Hematopoietic multipotent progenitor cell treated with erythropoietin and hydrocortisone succinate and interleukin-3 and kit ligand, for 17 days (in vitro differentiated cells): ENCODE measurements around the gene NTRK1.
"Not testable (repeated sequence)": the region's sequence is repeated elsewhere in the genome, so short reads cannot be mapped to it uniquely, and the experiment has no call there.

Source experiments
- DNase-seq: peaks from one replicate; pipeline ENCODE4 v3.0.0-alpha.2; 2015; ENCODE audit warnings: low spot score

The NTRK1 gene

GRCh38 chr1:156913809-156914387, 53.2 kb downstream of the NTRK1 start:
- no peak for DNase-seq

- no peak for DNase-seq
Measured at GRCh38 chr1:156914440-156914856, 53.8 kb downstream of the NTRK1 start.

GRCh38 chr1:156920233-156921052, 59.8 kb downstream of the NTRK1 start, which contains the start of gene LRRC71:
TSS of gene LRRC71 (plus strand) at chr1:156920632. CDS start at chr1:156920804, 172 bp downstream.
- peak; percentile 86 for DNase-seq

- no peak for DNase-seq
Measured at GRCh38 chr1:156921053-156921529, 60.4 kb downstream of the NTRK1 start.

GRCh38 chr1:156922986-156923669, 62.5 kb downstream of the NTRK1 start:
- no peak for DNase-seq

GRCh38 chr1:156923670-156924477, 63.2 kb downstream of the NTRK1 start:
- no peak for DNase-seq

GRCh38 chr1:156924478-156925153, 64.0 kb downstream of the NTRK1 start:
- no peak for DNase-seq

- DNase-seq = no peak
Measured at GRCh38 chr1:156925154-156926010, 64.7 kb downstream of the NTRK1 start.

GRCh38 chr1:156926175-156926574, 65.5 kb downstream of the NTRK1 start:
- peak; percentile 47 for DNase-seq

- DNase-seq = not testable (repeated sequence)
Measured at GRCh38 chr1:156926695-156927094, 66.0 kb downstream of the NTRK1 start.

- DNase-seq = peak; percentile 59
Measured at GRCh38 chr1:156927215-156928042, 66.8 kb downstream of the NTRK1 start.

GRCh38 chr1:156928043-156928602, 67.5 kb downstream of the NTRK1 start:
- DNase-seq = no peak

GRCh38 chr1:156929596-156930238, 69.1 kb downstream of the NTRK1 start:
- no peak for DNase-seq

GRCh38 chr1:156930483-156930882, 69.8 kb downstream of the NTRK1 start:
- DNase-seq = no peak
